K562 (cell line): Measurements from ENCODE around the gene GKN1. TPM values are rescaled to one million over a fixed set of nuclear protein-coding genes. Genes with fewer than 3 reads are reported as not detected.

ENCODE experiments used
- ATAC-seq: fragments of 200-7000 bp; cut with Tn5 transposase; 3 replicates; pipeline ENCODE4 v1.9.1; 2020; ENCODE audit warnings: moderate library complexity
- BruUV-seq: library from RNA; stranded (reverse); fragments of 400-500 nt; replicated peaks from 2 replicates; lab custom pipeline; 2021; lab: Mats Ljungman, UMichigan
- CTCF ChIA-PET: fragments of 300-600 bp; formaldehyde crosslinking; extraction: SDS; loops from one replicate; lab custom pipeline; 2021; ENCODE audit warnings: low intra/inter-chr PET ratio; lab: Yijun Ruan, JAX
- POLR2A ChIA-PET: fragments of 300-600, 350-650 bp; sonication (Branson Sonifier 250); formaldehyde crosslinking; extraction: SDS; loops from one replicate; lab custom pipeline; 2021; ENCODE audit warnings: antibody characterized with exemption, inconsistent platforms; lab: Yijun Ruan, JAX
- DNase-seq, 4 experiments: peaks; one replicate each; pipeline versions ENCODE4 v3.0.0 to v3.0.0-alpha.2; 2011 to 2018; ENCODE audit warnings: low spot score in 3 of 4, mixed read lengths in 3 of 4; ENCODE audit errors: extremely low read depth in 1 of 4
- FAIRE-seq: peaks from 2 replicates; lab custom pipeline; 2011; peaks lifted over from hg19 to GRCh38; lab: Jason Lieb, UNC
- H2AFZ ChIP-seq: 2 replicates; pipeline ENCODE4 v1.6.0; 2011; ENCODE audit warnings: low read depth, low read length, control low read depth, inconsistent platforms
- H3K27ac ChIP-seq: fragments of 200-600 bp; 3 replicates; pipeline ENCODE4 v1.8.0; 2011; ENCODE audit warnings: low read depth, mild to moderate bottlenecking, control low read depth, inconsistent platforms, low read length, moderate library complexity, mixed read lengths; ENCODE audit errors: extremely low read depth
- H3K27me3 ChIP-seq, 2 experiments: fragments of 300-600 bp in 1 of 2; 2 replicates in 1 of 2; 3 replicates in 1 of 2; pipeline versions ENCODE4 v1.6.0 to v1.8.0; 2011; ENCODE audit warnings: inconsistent platforms in 2 of 2, low read length in 2 of 2, mild to moderate bottlenecking in 1 of 2, mixed read lengths in 1 of 2, moderate library complexity in 1 of 2; ENCODE audit not compliant: control insufficient read depth in 2 of 2, insufficient read depth in 2 of 2
- H3K36me3 ChIP-seq: fragments of 300-600 bp; 3 replicates; pipeline ENCODE4 v1.8.0; 2011; ENCODE audit warnings: mild to moderate bottlenecking, low read length, inconsistent platforms; ENCODE audit not compliant: control insufficient read depth, insufficient read depth
- H3K4me1 ChIP-seq, 2 experiments: fragments of 200-600 bp in 1 of 2; replicated peaks in 1 of 2; 2 replicates in 1 of 2; 3 replicates in 1 of 2; pipeline versions ENCODE4 v1.5.1 to v1.8.0; 2011; ENCODE audit warnings: inconsistent platforms in 2 of 2, low read length in 2 of 2, mild to moderate bottlenecking in 1 of 2, mixed read lengths in 1 of 2, moderate library complexity in 1 of 2; ENCODE audit not compliant: control insufficient read depth in 2 of 2, insufficient read depth in 2 of 2
- H3K4me2 ChIP-seq: 2 replicates; pipeline ENCODE4 v1.6.1; 2011; ENCODE audit warnings: low read length, control low read depth, inconsistent platforms, mixed read lengths; ENCODE audit not compliant: insufficient read depth
- H3K4me3 ChIP-seq: fragments of 200-600 bp; sonication (generic), shearing (Covaris generic); 2 replicates; pipeline ENCODE4 v1.5.1; 2016; ENCODE audit warnings: control low read depth, inconsistent platforms
- H3K79me2 ChIP-seq: fragments of 200-600 bp; 3 replicates; pipeline ENCODE4 v1.8.0; 2011; ENCODE audit warnings: low read length, inconsistent platforms; ENCODE audit not compliant: control insufficient read depth, insufficient read depth
- H3K9ac ChIP-seq, 2 experiments: 2 replicates each; pipeline versions ENCODE4 v1.6.0 to v1.6.1; 2011; ENCODE audit warnings: low read depth in 2 of 2, low read length in 2 of 2, control low read depth in 1 of 2, inconsistent platforms in 1 of 2, mild to moderate bottlenecking in 1 of 2, mixed read lengths in 1 of 2; ENCODE audit not compliant: insufficient read depth in 1 of 2
- H3K9me1 ChIP-seq: one replicate; pipeline ENCODE4 v1.6.0; 2011; ENCODE audit warnings: inconsistent platforms, mild to moderate bottlenecking, low read length, moderate library complexity; ENCODE audit not compliant: control insufficient read depth, insufficient read depth
- H3K9me3 ChIP-seq: replicated peaks from 2 replicates; pipeline ENCODE4 v1.5.1; 2011; ENCODE audit warnings: low read depth, low read length, inconsistent platforms; ENCODE audit not compliant: control insufficient read depth, insufficient read depth
- H4K20me1 ChIP-seq: replicated peaks from 2 replicates; pipeline ENCODE4 v1.6.1; 2011; ENCODE audit warnings: low read length, inconsistent platforms, mixed read lengths; ENCODE audit not compliant: control insufficient read depth, insufficient read depth
- HDGF ChIP-seq: fragments of 450-650 bp; IDR thresholded peaks from 2 replicates; pipeline ENCODE4 v1.6.1; 2016
- HLTF ChIP-seq: fragments of 450-650 bp; IDR thresholded peaks from 2 replicates; pipeline ENCODE4 v1.6.1; 2016
- IRF2 ChIP-seq: sonication (generic); formaldehyde crosslinking; IDR thresholded peaks from 2 replicates; pipeline ENCODE4 v1.8.1; 2022; ENCODE audit warnings: mild to moderate bottlenecking, missing genetic modification reagents
- MED1 ChIP-seq: sonication (generic); formaldehyde crosslinking; IDR thresholded peaks from 2 replicates; pipeline ENCODE4 v1.8.1; 2023; ENCODE audit warnings: missing genetic modification reagents, borderline replicate concordance
- MEIS2 ChIP-seq: fragments of 450-650 bp; IDR thresholded peaks from 2 replicates; pipeline ENCODE4 v1.6.1; 2014; ENCODE audit warnings: mild to moderate bottlenecking; ENCODE audit not compliant: partially characterized antibody
- MTF1 ChIP-seq: fragments of 250-450 bp; sonication (Bioruptor Pico); IDR thresholded peaks from 2 replicates; pipeline ENCODE4 v1.9.0; 2021; ENCODE audit warnings: moderate library complexity, mild to moderate bottlenecking, inconsistent platforms, borderline replicate concordance
- ZNF140 ChIP-seq: fragments of 250-450 bp; sonication (Bioruptor Pico); IDR thresholded peaks from 2 replicates; pipeline ENCODE4 v1.8.0; 2021; ENCODE audit warnings: moderate library complexity, mild to moderate bottlenecking, inconsistent platforms
- ZNF224 ChIP-seq: sonication (generic); formaldehyde crosslinking; IDR thresholded peaks from 2 replicates; pipeline ENCODE4 v1.8.0; 2022; ENCODE audit warnings: mild to moderate bottlenecking, missing genetic modification reagents
- WGBS: fragments of 100-300 bp; shearing (Covaris generic); methylation state at CpG from one replicate; pipeline ENCODE4 v1.1.6; 2016; ENCODE audit warnings: low coverage, mixed read lengths; ENCODE audit not compliant: insufficient coverage; ENCODE audit errors: missing lambda C conversion rate; 5-methylcytosine and 5-hydroxymethylcytosine counted together
- in situ Hi-C: fragments of 300-500 bp; cut with MboI; formaldehyde crosslinking; loops from 4 replicates; pipeline ENCODE4 v1.15.0; 2018; ENCODE audit warnings: inconsistent platforms, mixed read lengths
- intact Hi-C: fragments of 100-400 bp; cut with micrococcal nuclease; formaldehyde crosslinking; loops from 2 replicates; pipeline ENCODE4 v1.14.2; 2022
- polyA plus RNA-seq, 8 experiments: library from polyadenylated mRNA; depleted of rRNA in 4 of 8; stranded (reverse) in 5 of 8; unstranded in 3 of 8; fragments of >200 nt; fragmentation: Nextera tagmentation in 2 of 8; fragmentation: Illumina TruSeq in 1 of 8; extraction: Ambion mirVana in 2 of 8; extraction: Trizol in 1 of 8; gene quantifications; 2 replicates each; pipeline versions ENCODE4 v1.2.1 to v1.2.3, GENCODE V29; 2011 to 2014; ENCODE audit warnings: inconsistent platforms in 1 of 8, missing spikeins in 1 of 8
- total RNA-seq, 7 experiments: library from RNA; depleted of rRNA in 6 of 7; stranded (reverse); fragments of >200 nt in 6 of 7; fragmentation: Illumina TruSeq in 2 of 7; extraction: Trizol in 2 of 7; gene quantifications; 2 replicates each; pipeline versions ENCODE4 v1.2.1 to v1.2.3, GENCODE V29; 2011 to 2021; ENCODE audit warnings: low replicate concordance in 1 of 7
- TF ChIP-seq, protein P1 (sequence below): sonication (generic); formaldehyde crosslinking; IDR thresholded peaks from 2 replicates; pipeline ENCODE4 v1.8.0; 2023; ENCODE audit warnings: mild to moderate bottlenecking, missing genetic modification reagents
- TF ChIP-seq, protein P2 (sequence below), 2 experiments: fragments of 450-650 bp; IDR thresholded peaks; 2 replicates each; pipeline ENCODE4 v1.6.1; 2018; ENCODE audit warnings: mild to moderate bottlenecking in 2 of 2, low read depth in 1 of 2; ENCODE audit not compliant: partially characterized antibody in 2 of 2
- TF ChIP-seq, protein P3 (sequence below): fragments of 450-650 bp; IDR thresholded peaks from 2 replicates; pipeline ENCODE4 v1.7.0; 2016; ENCODE audit warnings: borderline replicate concordance
- TF ChIP-seq, protein P4 (sequence below): sonication (generic); formaldehyde crosslinking; IDR thresholded peaks from 2 replicates; pipeline ENCODE4 v1.8.0; 2022; ENCODE audit warnings: missing genetic modification reagents, mild to moderate bottlenecking, borderline replicate concordance

Gene GKN1
- total and polyA plus RNA-seq, 9 of the 15 experiments (the other 6 are each of a cell fraction or from before 2014, with no cell fraction given) = not detected

DNA sequence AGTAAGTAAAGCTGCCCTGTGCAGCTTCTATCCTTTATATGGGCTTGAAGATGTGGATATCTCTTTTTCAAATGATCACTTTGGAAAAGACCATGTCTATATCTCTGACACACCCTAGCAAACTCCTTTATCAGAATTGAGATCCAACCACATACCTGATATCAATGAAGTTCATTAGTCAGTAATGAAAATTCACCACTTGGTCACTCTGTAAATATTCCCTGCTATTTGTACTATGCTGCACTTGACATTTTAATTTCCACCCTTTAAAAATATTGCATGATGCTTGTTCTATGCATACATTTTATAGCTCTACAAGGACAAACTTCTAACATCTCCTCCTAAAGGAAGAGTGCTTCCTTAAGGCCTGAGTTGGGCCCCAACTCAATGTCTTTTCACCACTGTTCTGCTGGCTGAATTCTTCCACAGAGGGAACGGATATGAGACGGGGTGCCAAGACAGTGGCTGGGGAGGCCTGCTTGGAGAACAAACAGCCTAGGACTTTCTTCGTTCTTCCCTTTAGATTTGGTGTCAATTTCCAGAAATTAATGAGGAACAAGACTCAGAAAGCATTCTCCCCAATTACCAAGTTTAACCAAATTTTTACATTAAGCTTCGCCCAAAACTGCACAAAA, 21.4 kb upstream of the GKN1 start, which contains the start of gene GKN2:
TSS of gene GKN2 (minus strand) at position 7 of the 635 bp plus-strand sequence. CDS start 32 bp downstream, outside the sequence.
- H3K79me2 ChIP-seq = no peaks in the 10 kb centered on the region
- H3K27me3 ChIP-seq = peaks cover 3 to 10% of the 10 kb centered on the region in 2 experiments; a peak in 4 of 5 replicates
- no peak within 1 kb of the TSS for H3K27ac ChIP-seq
- no peaks in the 10 kb centered on the region for H3K4me1 ChIP-seq
- H3K4me2 ChIP-seq = no peak within 1 kb of the TSS
- no peaks in the 10 kb centered on the region for H3K9me3 ChIP-seq
- no peak within 1 kb of the TSS for H3K9ac ChIP-seq
- TF ChIP-seq HDGF = no peak
- no peak for TF ChIP-seq IRF2 (CRISPR knock-in tag)
- no peak for TF ChIP-seq MED1 (CRISPR knock-in tag)
- TF ChIP-seq ZNF140 (CRISPR knock-in tag) = no peak
- TF ChIP-seq, protein P1, sequence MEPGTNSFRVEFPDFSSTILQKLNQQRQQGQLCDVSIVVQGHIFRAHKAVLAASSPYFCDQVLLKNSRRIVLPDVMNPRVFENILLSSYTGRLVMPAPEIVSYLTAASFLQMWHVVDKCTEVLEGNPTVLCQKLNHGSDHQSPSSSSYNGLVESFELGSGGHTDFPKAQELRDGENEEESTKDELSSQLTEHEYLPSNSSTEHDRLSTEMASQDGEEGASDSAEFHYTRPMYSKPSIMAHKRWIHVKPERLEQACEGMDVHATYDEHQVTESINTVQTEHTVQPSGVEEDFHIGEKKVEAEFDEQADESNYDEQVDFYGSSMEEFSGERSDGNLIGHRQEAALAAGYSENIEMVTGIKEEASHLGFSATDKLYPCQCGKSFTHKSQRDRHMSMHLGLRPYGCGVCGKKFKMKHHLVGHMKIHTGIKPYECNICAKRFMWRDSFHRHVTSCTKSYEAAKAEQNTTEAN (CRISPR knock-in tag) = no peak
- no peak for TF ChIP-seq MEIS2
- no peak for TF ChIP-seq HLTF
- TF ChIP-seq, protein P2, sequence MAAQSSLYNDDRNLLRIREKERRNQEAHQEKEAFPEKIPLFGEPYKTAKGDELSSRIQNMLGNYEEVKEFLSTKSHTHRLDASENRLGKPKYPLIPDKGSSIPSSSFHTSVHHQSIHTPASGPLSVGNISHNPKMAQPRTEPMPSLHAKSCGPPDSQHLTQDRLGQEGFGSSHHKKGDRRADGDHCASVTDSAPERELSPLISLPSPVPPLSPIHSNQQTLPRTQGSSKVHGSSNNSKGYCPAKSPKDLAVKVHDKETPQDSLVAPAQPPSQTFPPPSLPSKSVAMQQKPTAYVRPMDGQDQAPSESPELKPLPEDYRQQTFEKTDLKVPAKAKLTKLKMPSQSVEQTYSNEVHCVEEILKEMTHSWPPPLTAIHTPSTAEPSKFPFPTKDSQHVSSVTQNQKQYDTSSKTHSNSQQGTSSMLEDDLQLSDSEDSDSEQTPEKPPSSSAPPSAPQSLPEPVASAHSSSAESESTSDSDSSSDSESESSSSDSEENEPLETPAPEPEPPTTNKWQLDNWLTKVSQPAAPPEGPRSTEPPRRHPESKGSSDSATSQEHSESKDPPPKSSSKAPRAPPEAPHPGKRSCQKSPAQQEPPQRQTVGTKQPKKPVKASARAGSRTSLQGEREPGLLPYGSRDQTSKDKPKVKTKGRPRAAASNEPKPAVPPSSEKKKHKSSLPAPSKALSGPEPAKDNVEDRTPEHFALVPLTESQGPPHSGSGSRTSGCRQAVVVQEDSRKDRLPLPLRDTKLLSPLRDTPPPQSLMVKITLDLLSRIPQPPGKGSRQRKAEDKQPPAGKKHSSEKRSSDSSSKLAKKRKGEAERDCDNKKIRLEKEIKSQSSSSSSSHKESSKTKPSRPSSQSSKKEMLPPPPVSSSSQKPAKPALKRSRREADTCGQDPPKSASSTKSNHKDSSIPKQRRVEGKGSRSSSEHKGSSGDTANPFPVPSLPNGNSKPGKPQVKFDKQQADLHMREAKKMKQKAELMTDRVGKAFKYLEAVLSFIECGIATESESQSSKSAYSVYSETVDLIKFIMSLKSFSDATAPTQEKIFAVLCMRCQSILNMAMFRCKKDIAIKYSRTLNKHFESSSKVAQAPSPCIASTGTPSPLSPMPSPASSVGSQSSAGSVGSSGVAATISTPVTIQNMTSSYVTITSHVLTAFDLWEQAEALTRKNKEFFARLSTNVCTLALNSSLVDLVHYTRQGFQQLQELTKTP (IDR thresholded peaks at IDR 0.05; ENCODE audit: low read depth in 1 of 2, partially characterized antibody in 2 of 2) = no peak
- no peak for TF ChIP-seq MTF1
- TF ChIP-seq, protein P3, sequence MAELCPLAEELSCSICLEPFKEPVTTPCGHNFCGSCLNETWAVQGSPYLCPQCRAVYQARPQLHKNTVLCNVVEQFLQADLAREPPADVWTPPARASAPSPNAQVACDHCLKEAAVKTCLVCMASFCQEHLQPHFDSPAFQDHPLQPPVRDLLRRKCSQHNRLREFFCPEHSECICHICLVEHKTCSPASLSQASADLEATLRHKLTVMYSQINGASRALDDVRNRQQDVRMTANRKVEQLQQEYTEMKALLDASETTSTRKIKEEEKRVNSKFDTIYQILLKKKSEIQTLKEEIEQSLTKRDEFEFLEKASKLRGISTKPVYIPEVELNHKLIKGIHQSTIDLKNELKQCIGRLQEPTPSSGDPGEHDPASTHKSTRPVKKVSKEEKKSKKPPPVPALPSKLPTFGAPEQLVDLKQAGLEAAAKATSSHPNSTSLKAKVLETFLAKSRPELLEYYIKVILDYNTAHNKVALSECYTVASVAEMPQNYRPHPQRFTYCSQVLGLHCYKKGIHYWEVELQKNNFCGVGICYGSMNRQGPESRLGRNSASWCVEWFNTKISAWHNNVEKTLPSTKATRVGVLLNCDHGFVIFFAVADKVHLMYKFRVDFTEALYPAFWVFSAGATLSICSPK = no peak
- no peak for TF ChIP-seq ZNF224 (CRISPR knock-in tag)
- TF ChIP-seq, protein P4, sequence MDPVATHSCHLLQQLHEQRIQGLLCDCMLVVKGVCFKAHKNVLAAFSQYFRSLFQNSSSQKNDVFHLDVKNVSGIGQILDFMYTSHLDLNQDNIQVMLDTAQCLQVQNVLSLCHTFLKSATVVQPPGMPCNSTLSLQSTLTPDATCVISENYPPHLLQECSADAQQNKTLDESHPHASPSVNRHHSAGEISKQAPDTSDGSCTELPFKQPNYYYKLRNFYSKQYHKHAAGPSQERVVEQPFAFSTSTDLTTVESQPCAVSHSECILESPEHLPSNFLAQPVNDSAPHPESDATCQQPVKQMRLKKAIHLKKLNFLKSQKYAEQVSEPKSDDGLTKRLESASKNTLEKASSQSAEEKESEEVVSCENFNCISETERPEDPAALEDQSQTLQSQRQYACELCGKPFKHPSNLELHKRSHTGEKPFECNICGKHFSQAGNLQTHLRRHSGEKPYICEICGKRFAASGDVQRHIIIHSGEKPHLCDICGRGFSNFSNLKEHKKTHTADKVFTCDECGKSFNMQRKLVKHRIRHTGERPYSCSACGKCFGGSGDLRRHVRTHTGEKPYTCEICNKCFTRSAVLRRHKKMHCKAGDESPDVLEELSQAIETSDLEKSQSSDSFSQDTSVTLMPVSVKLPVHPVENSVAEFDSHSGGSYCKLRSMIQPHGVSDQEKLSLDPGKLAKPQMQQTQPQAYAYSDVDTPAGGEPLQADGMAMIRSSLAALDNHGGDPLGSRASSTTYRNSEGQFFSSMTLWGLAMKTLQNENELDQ = no peak
- FAIRE-seq (no peak), ATAC-seq (no peak), DNase-seq (no peak)
- in situ Hi-C loops = no loop called here
- 0% methylated on average over 4 of the region's 4 CpGs for WGBS
- intact Hi-C loops = no loop called here
- H3K4me3 ChIP-seq = no peak within 1 kb of the TSS
- no peaks in the 10 kb centered on the region for H4K20me1 ChIP-seq
- POLR2A ChIA-PET = no interaction called here
- no peaks in the 10 kb centered on the region for H3K36me3 ChIP-seq
- H2AFZ ChIP-seq = no peak within 1 kb of the TSS
- CTCF ChIA-PET = no interaction called here
- no TSS peak for BruUV-seq
- no peaks in the 10 kb centered on the region for H3K9me1 ChIP-seq
